ENCODE data around the gene CHST3. TPM values are rescaled to one million over a fixed set of nuclear protein-coding genes. Genes with fewer than 3 reads are reported as not detected.

Gene CHST3
- total and polyA plus RNA-seq, 9 donors = 16.4 to 69.2 (median 36.1) TPM

GRCh38 chr10:71927159-71927558 lies 37.0 kb upstream of the CHST3 start:
- peaks cover 2% of the 10 kb centered on the region for H3K4me1 ChIP-seq (ENCODE audit: insufficient read depth)
- no peaks in the 10 kb centered on the region for H3K9me3 ChIP-seq
- H3K36me3 ChIP-seq = no peaks in the 10 kb centered on the region
- H3K27me3 ChIP-seq = no peaks in the 10 kb centered on the region
- intact Hi-C loops (cut with DNase I) = no loop called here
- WGBS, 3 donors = 81 to 86% (median 81%) methylated on average over 4 of the region's 4 CpGs
- H3K27ac ChIP-seq = no peak overlapping the region
- H3K4me3 ChIP-seq = no peak overlapping the region
- no peak for DNase-seq
- TF ChIP-seq, protein P1, sequence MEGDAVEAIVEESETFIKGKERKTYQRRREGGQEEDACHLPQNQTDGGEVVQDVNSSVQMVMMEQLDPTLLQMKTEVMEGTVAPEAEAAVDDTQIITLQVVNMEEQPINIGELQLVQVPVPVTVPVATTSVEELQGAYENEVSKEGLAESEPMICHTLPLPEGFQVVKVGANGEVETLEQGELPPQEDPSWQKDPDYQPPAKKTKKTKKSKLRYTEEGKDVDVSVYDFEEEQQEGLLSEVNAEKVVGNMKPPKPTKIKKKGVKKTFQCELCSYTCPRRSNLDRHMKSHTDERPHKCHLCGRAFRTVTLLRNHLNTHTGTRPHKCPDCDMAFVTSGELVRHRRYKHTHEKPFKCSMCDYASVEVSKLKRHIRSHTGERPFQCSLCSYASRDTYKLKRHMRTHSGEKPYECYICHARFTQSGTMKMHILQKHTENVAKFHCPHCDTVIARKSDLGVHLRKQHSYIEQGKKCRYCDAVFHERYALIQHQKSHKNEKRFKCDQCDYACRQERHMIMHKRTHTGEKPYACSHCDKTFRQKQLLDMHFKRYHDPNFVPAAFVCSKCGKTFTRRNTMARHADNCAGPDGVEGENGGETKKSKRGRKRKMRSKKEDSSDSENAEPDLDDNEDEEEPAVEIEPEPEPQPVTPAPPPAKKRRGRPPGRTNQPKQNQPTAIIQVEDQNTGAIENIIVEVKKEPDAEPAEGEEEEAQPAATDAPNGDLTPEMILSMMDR (IDR thresholded peaks at IDR 0.05) = no peak
- TF ChIP-seq EP300 (IDR thresholded peaks at IDR 0.05) (no peak), POLR2A (IDR thresholded peaks at IDR 0.05) (no peak)

DNA sequence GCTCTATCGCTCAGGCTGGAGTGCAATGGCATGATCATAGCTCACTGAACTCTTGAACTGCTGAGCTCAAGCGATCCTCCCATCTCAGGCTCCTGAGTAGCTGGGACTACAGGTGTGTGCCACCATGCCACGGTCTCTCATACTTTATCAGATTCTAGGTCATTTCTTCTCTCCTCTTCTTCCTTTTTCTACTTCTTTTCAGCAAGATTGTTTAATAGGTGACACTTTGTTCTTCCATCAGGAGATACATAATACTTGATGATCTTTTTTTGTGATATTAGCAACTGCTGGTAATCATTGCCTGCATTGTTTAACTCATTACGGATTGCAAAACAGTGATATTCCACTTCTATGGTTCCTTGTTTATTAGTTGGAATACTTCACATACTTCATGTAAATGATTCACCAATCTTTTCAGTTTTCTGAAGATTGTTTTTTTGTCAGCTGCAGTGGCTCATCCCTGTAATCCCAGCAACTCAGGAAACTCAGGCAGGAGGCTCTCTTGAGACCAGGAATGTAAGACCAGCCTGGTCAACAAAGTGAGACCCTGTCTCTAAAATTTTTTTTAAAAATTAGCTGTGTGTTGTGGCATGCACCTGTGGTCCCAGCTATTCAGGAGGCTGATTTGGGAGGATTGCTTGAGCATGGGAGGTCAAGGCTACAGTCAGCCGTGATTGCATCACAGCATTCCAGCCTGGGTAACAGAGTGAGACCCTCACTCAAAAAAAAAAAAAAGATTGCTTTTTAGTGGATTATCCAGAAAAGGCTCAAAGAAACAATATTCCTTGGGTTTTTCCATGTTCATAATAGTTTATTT lies 36.2 kb upstream of the CHST3 start:
- intact Hi-C loops (cut with DNase I) = no loop called here
- TF ChIP-seq EP300 (IDR thresholded peaks at IDR 0.05) = no peak
- TF ChIP-seq POLR2A (IDR thresholded peaks at IDR 0.05) = no peak
- TF ChIP-seq, protein P1 (IDR thresholded peaks at IDR 0.05) = no peak
- Histone ChIP-seq H3K27ac (no peak overlapping the region), H3K9me3 (no peaks in the 10 kb centered on the region), H3K36me3 (no peaks in the 10 kb centered on the region), H3K4me3 (no peak overlapping the region), H3K27me3 (no peaks in the 10 kb centered on the region), H3K4me1 (ENCODE audit: insufficient read depth) (peaks cover 2% of the 10 kb centered on the region)
- WGBS, 3 donors = 59 to 66% (median 63%) methylated on average over 5 of the region's 5 CpGs
- no peak for DNase-seq

DNA sequence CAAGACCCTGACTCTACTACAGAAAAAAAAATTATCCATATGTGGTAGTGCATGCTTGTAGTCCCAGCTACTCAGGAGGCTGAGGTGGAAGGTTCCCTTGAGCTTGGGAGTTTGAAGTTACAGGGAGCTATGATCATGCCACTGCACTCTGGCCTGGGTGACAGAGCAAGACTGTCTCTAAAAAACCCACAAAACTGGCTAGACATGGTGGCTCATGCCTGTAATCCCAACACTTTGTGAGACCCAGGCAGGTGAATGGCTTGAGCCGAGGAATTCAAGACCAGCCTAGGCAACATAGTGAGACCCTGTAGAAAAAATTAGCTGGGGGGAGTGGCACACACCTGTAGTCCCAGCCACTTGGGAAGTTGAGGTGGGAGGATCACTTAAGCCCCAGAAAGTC lies 32.9 kb upstream of the CHST3 start:
- no peak overlapping the region for H3K27ac ChIP-seq
- no peaks in the 10 kb centered on the region for H3K36me3 ChIP-seq
- no peaks in the 10 kb centered on the region for H3K4me1 ChIP-seq (ENCODE audit: insufficient read depth)
- WGBS, 3 donors = 93 to 100% (median 98%) methylated on average over 1 of the region's 1 CpG
- no peaks in the 10 kb centered on the region for H3K27me3 ChIP-seq
- intact Hi-C loops (cut with DNase I) = no loop called here
- DNase-seq = no peak
- TF ChIP-seq, protein P1 (IDR thresholded peaks at IDR 0.05) = no peak
- TF ChIP-seq POLR2A (IDR thresholded peaks at IDR 0.05) (no peak), EP300 (IDR thresholded peaks at IDR 0.05) (no peak)
- no peaks in the 10 kb centered on the region for H3K9me3 ChIP-seq
- H3K4me3 ChIP-seq = no peak overlapping the region

DNA sequence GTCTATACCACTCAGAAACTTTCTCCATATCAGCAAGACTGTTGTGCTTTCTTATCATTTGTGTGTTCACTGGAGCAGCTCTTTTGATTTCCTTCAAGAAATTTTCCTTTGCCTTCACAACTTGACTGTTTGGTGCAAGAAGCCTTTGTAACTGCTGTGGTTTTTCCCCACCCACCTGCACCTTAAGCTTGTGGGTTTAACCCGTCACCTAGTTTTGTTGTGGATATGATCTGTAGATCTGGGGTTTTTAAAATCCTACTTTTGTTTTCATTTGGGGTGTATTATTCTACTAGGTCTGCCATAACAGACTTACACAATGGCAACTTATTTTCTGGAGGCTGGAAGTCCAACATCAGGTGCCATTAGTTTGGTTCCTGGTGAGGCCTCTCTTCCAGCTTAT lies 30.5 kb upstream of the CHST3 start:
- Histone ChIP-seq H3K4me1 (ENCODE audit: insufficient read depth) (no peaks in the 10 kb centered on the region), H3K27me3 (no peaks in the 10 kb centered on the region), H3K4me3 (no peak overlapping the region), H3K27ac (no peak overlapping the region), H3K9me3 (no peaks in the 10 kb centered on the region), H3K36me3 (no peaks in the 10 kb centered on the region)
- DNase-seq = no peak
- 95 to 100% (median 100%) methylated on average over 1 of the region's 1 CpG for WGBS, 3 donors
- TF ChIP-seq, protein P1 (IDR thresholded peaks at IDR 0.05) = no peak
- TF ChIP-seq EP300 (IDR thresholded peaks at IDR 0.05) = no peak
- TF ChIP-seq POLR2A (IDR thresholded peaks at IDR 0.05) = no peak
- intact Hi-C loops (cut with DNase I) = no loop called here
